Nephron progenitor cell (in vitro differentiated cells): ENCODE measurements around the gene ZSCAN31.

Experiments
- DNase-seq: peaks from one replicate; pipeline ENCODE4 v3.0.0; 2021
- H3K27ac Mint-ChIP-seq: 2 replicates; pipeline ENCODE4 v1.8.0; 2021; ENCODE audit warnings: mild to moderate bottlenecking, moderate library complexity, mixed read lengths
- H3K27me3 Mint-ChIP-seq: 2 replicates; pipeline ENCODE4 v1.8.0; 2021; ENCODE audit warnings: mild to moderate bottlenecking, low read depth, mixed read lengths; ENCODE audit not compliant: poor library complexity
- H3K36me3 Mint-ChIP-seq: 2 replicates; pipeline ENCODE4 v1.8.0; 2021; ENCODE audit warnings: low read depth, mixed read lengths
- H3K4me1 Mint-ChIP-seq: 2 replicates; pipeline ENCODE4 v1.8.0; 2021; ENCODE audit warnings: mixed read lengths
- H3K4me3 Mint-ChIP-seq: 2 replicates; pipeline ENCODE4 v1.8.0; 2021; ENCODE audit warnings: mild to moderate bottlenecking, moderate library complexity, mixed read lengths
- H3K9me3 Mint-ChIP-seq: 2 replicates; pipeline ENCODE4 v1.8.0; 2021; ENCODE audit warnings: mild to moderate bottlenecking, moderate library complexity, mixed read lengths
- CTCF ChIP-seq: fragments of 200-600 bp; sonication (generic); IDR thresholded peaks from 2 replicates; pipeline ENCODE4 v1.5.0; 2021; ENCODE audit warnings: antibody characterized with exemption

ZSCAN31 gene

GRCh38 chr6:28377879-28378278, 41.9 kb upstream of the ZSCAN31 start:
- Mint-ChIP-seq H3K36me3 (peaks cover 73% of the 10 kb centered on the region), H3K9me3 (peaks cover 46% of the 10 kb centered on the region), H3K4me1 (peaks cover 8% of the 10 kb centered on the region), H3K27me3 (peaks cover 2% of the 10 kb centered on the region), H3K27ac (no peak overlapping the region), H3K4me3 (no peak overlapping the region)
- TF ChIP-seq CTCF, result no peak
- DNase-seq, result no peak

GRCh38 chr6:28373925-28374324, 38.0 kb upstream of the ZSCAN31 start:
- Mint-ChIP-seq H3K9me3 (peaks cover 14% of the 10 kb centered on the region), H3K4me3 (no peak overlapping the region), H3K36me3 (peaks cover 42% of the 10 kb centered on the region), H3K27me3 (peaks cover 2% of the 10 kb centered on the region), H3K4me1 (no peaks in the 10 kb centered on the region), H3K27ac (no peak overlapping the region)
- no peak for DNase-seq
- no peak for TF ChIP-seq CTCF

- Mint-ChIP-seq H3K36me3 (peaks cover 34% of the 10 kb centered on the region), H3K27me3 (peaks cover 2% of the 10 kb centered on the region), H3K27ac (no peak overlapping the region), H3K4me3 (no peak overlapping the region), H3K9me3 (no peaks in the 10 kb centered on the region), H3K4me1 (no peaks in the 10 kb centered on the region)
- TF ChIP-seq CTCF, result no peak
- no peak for DNase-seq
These were observed 35.9 kb upstream of the ZSCAN31 start for GRCh38 chr6:28371706-28372451.

- Mint-ChIP-seq H3K27me3 (peaks cover 2% of the 10 kb centered on the region), H3K9me3 (no peaks in the 10 kb centered on the region), H3K4me1 (no peaks in the 10 kb centered on the region), H3K36me3 (peaks cover 39% of the 10 kb centered on the region), H3K4me3 (no peak overlapping the region), H3K27ac (no peak overlapping the region)
- no peak for DNase-seq
- TF ChIP-seq CTCF, result no peak
These were observed 35.3 kb upstream of the ZSCAN31 start for GRCh38 chr6:28371280-28371679.

GRCh38 chr6:28370440-28370839, 34.5 kb upstream of the ZSCAN31 start:
- Mint-ChIP-seq H3K27ac (no peak overlapping the region), H3K4me3 (no peak overlapping the region), H3K9me3 (no peaks in the 10 kb centered on the region), H3K27me3 (peaks cover 2% of the 10 kb centered on the region), H3K4me1 (no peaks in the 10 kb centered on the region), H3K36me3 (peaks cover 47% of the 10 kb centered on the region)
- DNase-seq, result no peak
- no peak for TF ChIP-seq CTCF

- no peak for DNase-seq
- H3K9me3 Mint-ChIP-seq, result no peaks in the 10 kb centered on the region
- TF ChIP-seq CTCF, result no peak
- H3K27me3 Mint-ChIP-seq, result peaks cover 2% of the 10 kb centered on the region
- no peak overlapping the region for H3K27ac Mint-ChIP-seq
- H3K36me3 Mint-ChIP-seq, result peaks cover 47% of the 10 kb centered on the region
- H3K4me3 Mint-ChIP-seq, result no peak overlapping the region
- H3K4me1 Mint-ChIP-seq, result no peaks in the 10 kb centered on the region
These were observed 33.5 kb upstream of the ZSCAN31 start for GRCh38 chr6:28369463-28369862.
